ENCODE data around the gene TEX261.
"Not testable (repeated sequence)": the region's sequence is repeated elsewhere in the genome, so short reads cannot be mapped to it uniquely, and the experiment has no call there.

TEX261 gene

GRCh38 chr2:70994699-70995425 lies at the start of gene TEX261:
TSS of gene TEX261 (minus strand) at chr2:70994873. CDS start at chr2:70994757, 116 bp downstream.
- peak; percentile 75 to 92 for DNase-seq

- DNase-seq: peak in 1 of 2 experiments; percentile 10
Observed at GRCh38 chr2:71043531-71044407, 49.1 kb upstream of the TEX261 start.

- DNase-seq: no peak
Observed at GRCh38 chr2:71042287-71042686, 47.6 kb upstream of the TEX261 start.

DNA sequence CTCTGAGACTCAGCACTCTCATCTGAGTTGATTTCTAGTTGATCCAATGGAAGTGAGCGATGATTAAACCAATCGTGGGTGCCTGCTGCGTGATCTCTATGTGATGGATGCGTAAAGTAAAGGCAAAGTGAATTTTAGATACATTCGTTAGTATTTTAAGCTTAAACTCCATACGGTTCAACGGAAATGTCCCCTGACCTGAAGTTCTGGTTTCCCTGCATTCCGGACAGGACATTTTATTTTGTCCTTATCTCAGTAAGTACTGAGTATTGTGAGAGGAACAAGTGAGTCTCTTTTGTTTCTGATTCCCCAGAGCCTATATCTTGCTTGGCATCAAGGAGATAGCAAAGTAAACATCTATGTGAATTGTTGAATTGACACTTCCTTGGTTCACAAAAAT lies 41.6 kb upstream of the TEX261 start:
- not testable (repeated sequence) for DNase-seq

DNA sequence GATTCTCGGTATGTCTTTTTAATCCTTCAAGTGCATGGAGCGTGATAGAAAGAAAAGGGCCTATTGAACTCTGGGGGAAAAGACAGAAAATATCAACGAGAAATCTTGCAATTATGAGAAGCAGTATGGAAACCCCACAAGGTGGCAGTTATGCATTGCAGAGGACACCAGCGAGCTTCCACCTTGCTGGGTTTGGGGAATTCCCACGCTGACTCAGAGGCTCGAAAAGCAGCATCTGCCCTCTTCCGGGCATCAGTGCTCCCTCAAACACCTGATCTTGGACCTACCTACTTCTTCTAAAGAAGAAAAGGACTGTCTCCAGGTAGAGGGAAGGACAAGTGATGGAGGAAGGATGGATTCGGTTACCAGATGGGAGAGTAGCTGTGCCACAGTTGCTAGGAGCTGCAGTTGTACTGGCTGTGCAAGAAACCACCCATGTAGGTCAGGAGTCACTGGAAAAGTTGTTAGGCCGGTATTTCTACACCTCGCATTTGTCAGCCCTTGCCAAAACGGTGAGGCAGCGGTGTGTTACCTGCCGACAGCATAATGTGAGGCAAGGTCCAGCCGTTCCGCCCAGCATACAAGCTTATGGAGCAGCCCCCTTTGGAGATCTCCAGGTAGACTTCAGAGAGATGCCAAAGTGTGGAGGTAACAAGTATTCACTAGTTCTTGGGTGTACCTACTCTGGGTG lies 29.0 kb upstream of the TEX261 start:
- not testable (repeated sequence) for DNase-seq

DNA sequence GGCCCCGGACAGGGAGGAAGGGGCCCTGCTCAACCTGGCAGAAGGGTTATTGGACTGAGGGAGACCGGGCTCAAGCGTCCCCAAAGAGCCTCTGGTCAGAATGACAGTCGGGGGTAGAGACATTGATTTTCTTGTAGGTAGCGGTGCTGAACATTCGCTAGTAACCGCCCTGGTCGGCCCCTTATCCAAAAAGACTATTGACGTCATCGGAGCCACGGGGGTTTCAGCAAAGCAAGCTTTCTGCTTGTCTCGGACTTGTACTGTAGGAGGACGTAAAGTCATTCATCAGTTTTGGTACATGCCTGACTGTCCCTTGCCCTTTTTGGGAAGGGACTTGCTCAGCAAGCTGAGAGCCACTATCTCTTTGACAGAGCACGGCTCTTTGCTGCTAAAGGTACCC lies 26.7 kb upstream of the TEX261 start:
- DNase-seq: not testable (repeated sequence)

GRCh38 chr2:71019989-71020388 lies 25.3 kb upstream of the TEX261 start:
- not testable (repeated sequence) for DNase-seq

- DNase-seq: no peak
Observed at GRCh38 chr2:71018625-71019024, 24.0 kb upstream of the TEX261 start.

GRCh38 chr2:71011786-71012185 lies 17.1 kb upstream of the TEX261 start:
- not testable (repeated sequence) for DNase-seq

DNA sequence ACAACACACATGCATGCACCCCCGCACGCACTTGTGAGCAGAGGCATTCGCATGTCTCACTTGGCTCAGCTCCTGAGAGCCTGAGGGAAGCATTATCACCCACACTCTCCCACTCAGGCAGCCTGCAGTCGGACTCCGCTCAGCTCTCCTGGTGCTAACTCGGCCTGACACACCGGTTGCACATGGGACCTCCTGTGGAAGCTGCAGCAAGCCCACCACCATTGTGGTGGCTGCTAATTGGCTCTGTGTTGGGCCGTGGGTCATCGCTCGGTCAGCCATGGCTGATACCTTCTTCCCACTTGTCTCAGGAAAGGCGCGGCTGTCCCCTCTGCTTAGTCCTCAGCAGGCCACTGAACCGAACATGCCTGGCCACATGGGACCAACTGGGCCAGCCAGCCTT lies 13.7 kb upstream of the TEX261 start:
- DNase-seq: no peak

DNA sequence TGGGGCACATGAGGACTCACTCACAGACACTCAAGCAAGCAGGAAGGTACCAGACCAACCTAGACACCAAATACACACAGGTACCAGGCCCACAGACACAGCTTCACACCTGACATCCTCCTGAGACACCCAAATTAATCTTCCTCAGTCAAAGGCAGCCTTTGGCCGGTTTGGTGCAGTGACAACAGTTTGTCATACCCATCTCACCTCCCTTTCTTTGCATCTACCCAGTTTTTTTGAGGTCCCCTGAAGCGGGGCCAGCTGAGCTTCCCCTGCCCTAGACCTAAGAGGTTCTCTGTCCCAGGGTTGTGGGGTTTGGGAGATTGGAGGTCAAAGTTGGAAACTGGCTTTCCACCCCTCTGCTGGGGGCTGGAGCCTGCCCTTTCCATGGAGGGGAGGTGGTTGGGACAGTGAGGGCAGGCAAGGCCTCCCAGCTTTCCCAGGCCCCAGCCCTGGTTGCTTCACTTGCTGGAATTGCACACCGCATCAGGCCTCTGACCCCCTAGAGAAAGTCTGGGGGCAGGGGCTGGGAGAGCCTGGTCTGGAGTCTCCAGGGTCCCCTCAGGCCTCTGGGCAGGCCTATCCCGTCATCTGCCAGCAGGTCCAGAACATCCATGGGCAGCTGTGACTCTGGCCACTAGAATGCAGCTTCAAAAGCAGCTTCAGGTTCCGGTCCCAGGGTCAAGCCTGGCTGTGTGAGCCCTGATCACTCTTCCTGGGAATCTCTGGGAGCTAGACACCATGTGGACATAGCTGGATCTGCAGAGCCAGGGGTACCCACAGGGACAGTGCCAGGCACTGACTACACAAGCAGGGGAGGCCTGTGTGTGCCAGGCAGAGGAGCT lies 12.5 kb upstream of the TEX261 start:
- no peak for DNase-seq

DNA sequence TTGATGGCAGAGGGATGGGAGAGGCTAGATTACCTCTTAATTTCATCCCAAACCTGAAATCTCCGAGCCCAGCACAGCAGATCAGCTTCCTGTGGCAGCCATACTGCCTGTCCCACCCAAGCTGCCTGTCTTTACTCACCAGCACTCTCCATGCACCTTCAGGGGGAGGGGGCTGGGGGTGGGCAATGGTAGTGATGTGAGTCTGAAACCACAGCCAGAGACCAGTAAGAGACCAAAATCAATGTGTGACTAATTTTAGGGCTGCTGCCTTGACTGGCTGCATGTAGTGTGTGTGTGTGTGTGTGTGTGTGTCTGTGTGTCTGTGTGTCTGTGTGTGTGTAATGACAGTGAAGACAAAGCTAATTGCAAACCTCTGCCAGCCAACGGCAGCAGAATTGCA lies 11.7 kb upstream of the TEX261 start:
- DNase-seq: no peak

GRCh38 chr2:71005271-71006202 lies 10.9 kb upstream of the TEX261 start:
- DNase-seq: no peak

GRCh38 chr2:71004857-71005256 lies 10.2 kb upstream of the TEX261 start:
- DNase-seq: no peak

- no peak for DNase-seq
Observed at GRCh38 chr2:71003966-71004755, 9.5 kb upstream of the TEX261 start.

DNA sequence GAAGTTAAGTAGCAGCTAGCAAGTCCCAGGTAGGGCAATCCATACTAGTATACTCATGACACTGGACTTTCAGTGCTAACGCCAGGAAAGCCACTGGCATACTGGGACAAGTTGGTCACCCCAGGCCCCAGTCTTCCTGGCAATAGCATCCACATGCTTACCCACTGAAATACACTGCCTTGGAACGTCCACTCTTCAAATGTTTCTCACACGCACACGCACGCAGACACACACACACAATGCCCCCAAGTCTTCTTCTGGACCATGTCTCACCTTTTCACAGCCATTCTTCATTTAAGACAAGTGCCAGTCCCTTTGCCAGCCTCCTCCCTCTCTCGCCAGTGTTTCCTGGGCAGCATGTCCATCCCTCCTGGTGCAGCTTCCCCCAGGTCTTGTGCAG lies 8.7 kb upstream of the TEX261 start:
- DNase-seq: no peak

DNA sequence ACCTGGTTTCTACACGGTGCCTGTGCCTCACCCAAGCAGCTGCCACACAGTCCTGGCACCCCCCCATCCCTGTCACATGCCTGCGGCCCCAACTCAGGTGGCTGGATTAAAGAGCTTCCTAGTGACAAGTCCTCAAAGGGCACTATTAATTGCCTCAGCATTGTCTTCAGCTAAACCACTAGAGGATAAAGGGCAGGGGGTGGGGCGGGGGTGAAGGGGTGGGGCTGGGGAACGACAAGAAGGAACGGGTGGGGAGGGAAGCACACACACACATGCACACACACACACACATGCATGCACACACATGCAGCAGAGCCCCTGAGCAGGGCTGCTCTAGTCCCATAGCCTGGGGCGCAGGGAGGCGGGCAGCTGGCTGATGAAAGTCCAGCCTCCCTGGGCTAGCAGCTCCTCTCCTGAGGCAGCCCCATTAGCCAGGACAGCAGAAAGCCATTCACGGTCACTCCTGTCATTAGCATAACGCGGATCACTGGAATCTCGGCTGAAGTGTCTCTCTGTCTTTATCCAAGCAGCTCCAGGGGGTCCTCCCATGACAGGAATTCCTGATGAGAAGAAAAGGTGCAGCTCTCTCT lies 7.4 kb upstream of the TEX261 start:
- DNase-seq: no peak

DNA sequence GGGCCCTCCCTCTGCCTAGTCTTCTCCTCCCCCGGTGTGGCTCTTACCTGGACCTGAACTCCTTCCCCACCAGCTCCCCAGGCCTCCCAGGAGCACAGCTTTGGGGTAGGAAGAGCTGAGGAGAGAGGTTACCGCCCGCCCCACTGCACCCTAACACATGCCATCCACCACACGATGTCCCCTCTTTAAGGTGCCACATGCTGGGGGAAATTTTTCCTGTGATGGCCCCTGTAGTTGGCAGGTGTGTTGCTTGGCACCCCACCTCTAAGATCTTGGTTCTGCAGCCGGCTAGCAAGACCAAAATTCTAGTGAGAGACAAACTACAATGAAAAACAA lies 6.9 kb upstream of the TEX261 start:
- DNase-seq: no peak

DNA sequence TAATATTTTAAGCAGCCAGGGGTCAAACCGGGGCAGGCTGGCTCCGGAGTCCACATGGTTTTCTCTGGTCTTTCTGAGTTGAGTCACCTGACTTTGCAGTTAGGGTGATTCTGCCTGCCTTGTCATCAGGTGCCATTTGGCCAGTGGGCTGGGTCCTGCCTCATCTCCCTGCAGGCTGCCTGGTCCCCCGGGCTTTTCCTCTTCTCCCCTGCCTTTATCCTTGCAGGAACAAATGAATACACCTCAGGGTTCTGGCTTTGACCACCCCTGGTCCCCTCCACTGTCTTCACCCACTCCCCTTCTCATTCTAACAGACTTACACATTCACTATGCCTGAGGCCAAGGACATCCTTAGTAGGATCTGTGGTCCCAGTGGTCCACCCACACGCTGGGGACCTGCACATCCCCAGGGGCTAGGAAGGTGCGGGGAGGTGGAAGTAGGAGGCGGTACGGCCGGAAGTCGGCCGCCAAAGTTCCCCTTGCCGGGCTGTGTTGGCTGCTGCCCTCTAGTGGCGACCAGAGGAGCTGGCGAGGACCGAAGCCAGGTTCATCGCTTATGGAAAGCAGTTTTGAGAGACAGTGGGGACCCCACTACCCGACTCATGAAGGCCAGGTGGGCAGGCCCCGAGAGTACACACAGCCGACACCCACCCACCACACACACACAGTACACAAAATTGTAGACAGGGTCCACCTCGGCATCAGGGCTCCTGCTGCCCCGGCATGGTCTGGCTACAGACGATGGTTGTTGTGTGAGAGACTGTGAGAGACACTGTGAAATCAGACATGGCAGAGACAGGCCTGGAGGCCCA lies 6.3 kb upstream of the TEX261 start:
- peak; percentile 55 to 62 for DNase-seq
